GM21381 (cell line): ENCODE measurements around the gene HSD3B2.

Source experiments
- ATAC-seq: cut with Tn5 transposase; IDR thresholded peaks from one replicate; pipeline ENCODE4 v1.9.1; 2021; ENCODE audit warnings: mild to moderate bottlenecking, moderate library complexity; ENCODE audit not compliant: unreplicated experiment

The HSD3B2 gene

GRCh38 chr1:119396982-119397381 is 18.0 kb upstream of the HSD3B2 start:
- ATAC-seq = no peak

GRCh38 chr1:119397986-119398385 is 17.0 kb upstream of the HSD3B2 start:
- no peak for ATAC-seq

DNA sequence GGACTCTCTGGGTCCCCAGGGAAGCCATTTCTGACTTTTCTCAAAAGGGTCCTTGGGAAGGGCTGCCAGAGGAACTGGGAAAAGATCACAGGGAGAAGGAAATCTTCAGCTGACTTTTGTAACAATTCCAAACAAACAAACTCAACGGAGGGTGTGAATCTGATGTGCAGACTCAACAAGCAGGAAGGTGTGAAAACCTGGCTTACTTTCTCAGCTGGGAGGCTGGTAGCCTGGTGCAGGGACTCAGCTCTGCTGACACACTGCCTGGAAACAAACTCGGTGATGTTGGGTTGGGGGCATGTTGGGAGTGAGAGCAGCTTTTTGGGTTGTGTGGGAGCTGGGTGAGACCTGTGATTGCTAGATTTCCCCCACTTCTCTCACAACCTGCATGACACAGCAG is 10.2 kb upstream of the HSD3B2 start:
- ATAC-seq = no peak

DNA sequence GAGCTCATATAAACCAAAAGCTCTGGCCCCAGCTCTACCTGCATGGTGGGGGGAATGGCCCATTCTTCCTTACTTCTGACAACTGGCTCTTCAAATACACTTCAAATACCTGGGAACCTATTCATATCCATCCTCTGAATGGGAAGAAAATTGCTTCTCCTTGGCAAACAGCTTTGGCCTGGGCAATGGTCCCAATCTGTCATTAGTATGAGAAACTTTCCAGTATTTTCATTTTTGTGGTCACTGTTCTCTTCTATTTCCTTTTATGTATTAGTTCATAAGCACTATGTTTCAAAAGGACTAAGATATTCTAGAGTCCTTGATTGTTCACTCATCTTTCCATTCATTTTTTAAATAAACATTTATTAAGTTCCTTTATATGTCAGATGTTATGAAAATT is 5.2 kb upstream of the HSD3B2 start:
- ATAC-seq = no peak

DNA sequence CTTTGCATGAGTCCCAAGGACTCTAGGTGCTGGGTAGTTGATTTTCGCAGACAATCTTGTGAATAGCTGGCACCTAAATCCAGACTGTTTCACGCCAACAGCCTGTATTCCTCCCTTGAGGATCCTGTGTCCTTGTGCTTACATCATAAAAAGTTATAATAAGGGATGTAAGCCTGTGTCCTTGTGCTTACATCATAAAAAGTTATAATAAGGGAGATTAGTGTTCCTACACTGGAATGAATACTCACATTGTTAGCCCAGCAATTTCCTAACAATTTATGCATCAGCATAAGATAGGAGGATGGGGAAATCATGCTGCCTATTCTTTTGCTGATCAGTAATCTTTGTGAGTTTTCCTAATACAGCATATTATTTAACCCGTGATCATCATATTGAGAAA is 4.0 kb upstream of the HSD3B2 start:
- no peak for ATAC-seq

DNA sequence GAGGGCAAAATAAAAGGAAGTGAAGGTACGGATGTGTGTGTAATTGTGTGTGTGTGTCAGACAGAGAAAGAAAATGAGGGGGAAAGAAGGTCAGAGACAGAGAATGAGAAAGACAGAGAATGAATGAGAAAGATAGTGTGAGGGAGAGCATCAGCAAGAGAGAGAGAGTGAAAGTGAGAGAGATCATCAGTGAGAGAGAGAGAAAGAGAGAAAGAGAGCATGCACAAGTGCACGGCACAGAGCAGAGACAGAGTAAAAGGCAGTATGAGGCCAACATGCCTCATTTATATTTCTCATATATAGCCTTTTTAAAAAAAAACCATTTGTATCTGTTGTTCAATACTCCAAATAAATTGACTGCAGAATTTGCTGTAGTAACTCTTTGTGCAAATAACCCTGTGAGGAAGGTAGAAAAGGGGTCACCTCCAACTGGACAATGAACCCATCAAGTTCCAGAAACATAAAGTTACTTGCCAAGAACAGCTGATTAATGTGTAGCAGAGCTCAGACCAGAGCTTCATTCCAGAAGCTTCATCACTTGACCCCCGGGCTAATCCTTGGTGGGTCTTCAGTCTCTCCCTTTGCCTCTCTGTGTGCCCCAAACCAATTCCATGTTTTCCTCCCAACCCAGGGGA is 1.2 kb downstream of the HSD3B2 start:
- no peak for ATAC-seq

GRCh38 chr1:119419109-119419508 is 4.2 kb downstream of the HSD3B2 start:
- no peak for ATAC-seq

DNA sequence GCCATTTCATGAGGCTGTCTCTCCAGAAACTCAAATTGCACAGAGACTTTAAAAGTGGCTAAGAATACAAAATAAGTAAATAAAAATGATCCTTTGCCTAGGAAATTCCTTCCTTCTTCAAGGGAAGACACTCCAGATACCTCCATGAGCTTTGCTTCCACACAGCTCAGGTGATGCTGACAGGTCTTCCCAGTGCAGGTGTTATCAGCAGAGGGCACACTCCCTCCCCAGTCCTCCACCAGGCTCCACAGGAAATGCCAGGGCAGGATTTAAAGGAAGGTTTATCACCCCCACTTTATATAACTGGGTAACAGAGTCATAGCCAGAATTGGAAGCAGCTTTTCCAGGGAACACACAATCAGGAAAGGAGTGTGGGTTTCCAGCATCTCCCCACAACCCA is 5.7 kb downstream of the HSD3B2 start:
- ATAC-seq = no peak

GRCh38 chr1:119422631-119423030 is 7.7 kb downstream of the HSD3B2 start:
- no peak for ATAC-seq

DNA sequence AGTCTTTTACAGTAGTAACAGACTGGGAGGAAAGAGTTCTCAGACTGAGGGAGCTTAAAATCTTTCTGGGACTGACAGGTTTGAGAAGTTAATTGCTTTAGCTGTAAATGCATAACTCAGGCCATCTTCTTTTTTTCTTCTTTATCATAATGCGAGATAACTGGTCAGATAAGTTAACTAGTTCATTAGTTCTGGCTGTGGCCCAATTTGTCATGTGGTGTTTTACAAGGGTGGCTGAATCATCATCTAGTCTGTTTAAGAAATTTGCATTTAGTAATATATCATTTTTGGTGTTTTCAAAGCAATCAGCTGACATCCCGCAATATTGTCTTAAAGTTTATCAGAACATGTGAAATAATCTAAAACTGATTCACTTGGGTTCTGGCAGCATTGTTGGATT is 14.0 kb downstream of the HSD3B2 start:
- ATAC-seq = no peak

DNA sequence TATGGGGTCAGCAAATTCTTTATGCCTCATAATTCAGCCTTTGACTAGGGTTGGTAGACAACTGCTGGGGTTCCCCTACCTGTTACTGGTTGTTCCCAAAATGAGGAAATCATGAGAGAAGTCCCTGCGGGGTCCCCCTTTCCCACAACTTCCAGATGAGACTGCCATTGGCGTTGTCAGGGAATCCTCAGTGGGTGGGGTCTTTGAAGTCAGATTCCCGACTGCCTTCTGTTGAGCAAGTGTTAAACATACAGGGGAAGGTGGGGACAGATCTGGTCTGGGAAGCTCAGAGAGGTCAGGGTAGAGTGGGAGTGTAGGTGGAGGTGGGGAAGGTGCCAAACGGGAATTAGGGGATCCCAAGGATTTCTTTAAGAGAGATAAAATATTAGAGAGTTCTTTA is 14.7 kb downstream of the HSD3B2 start:
- ATAC-seq = no peak

- no peak for ATAC-seq
These were observed 15.5 kb downstream of the HSD3B2 start for GRCh38 chr1:119430486-119430885.

DNA sequence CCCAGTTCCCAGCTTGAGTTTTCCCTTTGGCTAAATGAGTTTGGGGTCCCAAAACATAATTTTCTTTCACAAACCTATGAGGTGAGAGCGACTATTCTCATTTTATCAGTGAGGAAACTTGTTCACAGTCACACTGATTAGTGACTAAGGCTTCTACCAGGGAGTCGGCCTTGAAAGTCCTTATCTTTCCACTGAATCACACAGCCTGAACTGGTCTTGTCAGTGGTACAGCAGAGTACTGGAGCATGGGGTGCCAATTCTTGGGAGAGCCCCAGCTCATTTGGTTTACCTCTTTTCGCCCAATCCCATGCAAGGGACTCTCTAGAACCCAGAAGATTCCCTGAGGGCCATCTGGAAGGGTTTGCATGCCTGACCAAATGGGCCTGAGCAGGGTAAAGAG is 16.9 kb downstream of the HSD3B2 start:
- ATAC-seq = no peak

GRCh38 chr1:119435052-119435451 is 20.1 kb downstream of the HSD3B2 start:
- ATAC-seq = no peak

GRCh38 chr1:119438761-119439160 is 23.8 kb downstream of the HSD3B2 start:
- ATAC-seq = no peak

DNA sequence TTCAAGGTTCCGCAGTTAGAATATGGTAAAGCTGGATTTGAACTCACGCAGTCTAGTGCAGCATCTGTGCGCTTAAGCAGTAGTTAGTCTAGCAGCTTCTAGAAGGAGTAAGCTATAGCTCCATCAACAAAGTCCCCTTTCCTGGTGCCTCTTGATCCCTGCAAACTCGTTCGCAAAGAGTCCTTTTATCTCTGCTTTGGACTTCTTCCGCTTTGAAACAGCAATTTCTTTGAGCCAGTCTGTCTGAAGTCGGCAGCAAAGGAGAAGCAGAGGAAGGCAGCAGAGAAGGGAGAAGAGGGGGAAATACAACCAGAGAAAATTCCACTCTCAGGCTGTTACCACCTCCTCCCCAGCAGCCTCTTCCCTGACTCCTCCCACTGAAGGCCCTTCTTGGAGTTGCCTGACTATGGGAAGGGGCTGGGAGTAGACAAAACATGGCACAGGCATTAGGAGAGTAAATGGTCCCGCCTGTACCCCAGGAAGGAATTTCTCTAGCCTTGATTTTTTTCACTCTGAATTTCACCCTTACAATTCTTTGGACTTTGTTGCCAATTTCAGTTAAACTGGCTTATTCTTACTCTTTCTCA is 25.9 kb downstream of the HSD3B2 start:
- no peak for ATAC-seq

GRCh38 chr1:119442756-119443155 is 27.8 kb downstream of the HSD3B2 start:
- no peak for ATAC-seq

DNA sequence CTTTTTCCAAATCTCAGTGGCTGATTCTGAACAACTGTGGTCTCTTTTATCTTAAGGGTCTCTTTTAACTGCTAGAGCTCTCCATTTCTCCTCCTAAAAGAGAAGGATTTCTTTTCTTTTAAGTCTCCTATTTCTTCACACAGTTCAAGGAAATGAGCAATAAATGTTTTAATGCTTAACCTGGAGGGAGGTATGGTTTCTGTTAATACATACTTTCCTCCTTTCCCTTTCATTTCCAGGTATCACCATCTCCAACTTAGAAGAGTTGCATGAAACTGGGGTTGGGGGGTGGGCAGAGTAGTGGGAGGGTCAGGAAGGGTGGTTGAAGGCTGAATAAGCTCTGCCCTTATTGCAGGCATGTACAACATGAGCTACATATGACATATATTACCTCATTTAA is 31.4 kb downstream of the HSD3B2 start:
- ATAC-seq = no peak

GRCh38 chr1:119447344-119448126 is 32.6 kb downstream of the HSD3B2 start:
- ATAC-seq = no peak

DNA sequence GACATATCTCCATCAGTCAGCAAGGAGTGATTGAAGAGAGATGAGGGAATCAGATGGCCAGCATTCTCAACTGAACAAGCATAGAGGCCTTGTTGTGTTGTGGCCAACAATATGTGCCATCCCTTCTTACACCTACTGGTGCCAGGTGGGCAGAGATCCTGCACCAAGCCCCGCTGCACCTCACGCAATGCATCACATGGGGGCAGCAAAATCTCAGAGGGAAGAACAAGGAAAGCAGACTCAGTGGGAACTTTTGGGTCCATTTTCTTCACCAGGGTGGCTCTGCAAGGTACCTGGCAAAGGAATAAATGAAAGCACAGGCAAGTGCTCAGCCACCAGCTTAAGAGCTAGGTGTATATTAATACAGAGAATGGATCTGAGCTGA is 33.2 kb downstream of the HSD3B2 start:
- no peak for ATAC-seq

DNA sequence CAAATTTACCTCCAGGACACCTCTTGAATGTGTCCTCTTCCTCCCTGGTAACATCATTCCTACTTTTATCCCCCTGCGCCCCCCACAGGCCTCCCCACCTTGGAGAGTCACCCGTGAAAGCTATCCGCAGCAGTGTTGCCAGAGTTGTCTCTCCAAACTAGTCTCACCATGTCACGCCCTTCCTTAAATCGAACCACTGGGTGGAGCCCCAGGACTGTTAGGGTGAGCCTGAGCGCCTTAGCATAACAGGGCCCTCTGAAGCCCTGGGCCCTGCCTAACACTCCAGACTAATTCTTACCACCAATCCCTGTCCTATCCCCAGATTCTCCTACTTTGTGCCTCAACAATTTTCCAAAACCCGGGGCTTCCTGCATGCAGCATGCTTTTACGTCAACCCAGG is 35.0 kb downstream of the HSD3B2 start:
- ATAC-seq = no peak

- no peak for ATAC-seq
These were observed 36.2 kb downstream of the HSD3B2 start for GRCh38 chr1:119451158-119451557.
